ENCODE measurements around the gene FGF8. TPM values are rescaled to one million over a fixed set of nuclear protein-coding genes. Genes with fewer than 3 reads are reported as not detected.

The FGF8 gene
- polyA plus RNA-seq, 3 donors = not detected

DNA sequence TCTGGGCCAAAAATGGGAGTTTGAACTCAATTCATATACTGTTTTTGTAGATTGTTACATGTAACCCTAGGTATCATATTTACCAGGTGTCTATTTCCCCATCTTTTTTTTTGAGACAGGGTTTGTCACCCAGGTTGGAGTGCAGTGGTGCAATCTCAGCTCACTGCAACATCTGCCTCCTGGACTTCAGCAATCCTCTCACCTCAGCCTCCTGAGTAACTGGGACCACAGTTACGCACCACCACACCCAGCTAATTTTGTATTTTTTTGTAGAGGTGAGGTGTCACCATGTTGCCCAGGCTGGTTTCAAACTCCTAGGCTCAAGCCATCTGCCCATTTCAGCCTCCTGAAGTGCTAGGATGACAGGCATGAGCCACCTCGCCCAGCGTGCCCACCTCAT, 52.7 kb downstream of the FGF8 start:
- no peak for DNase-seq
- WGBS (ENCODE audit: insufficient coverage) = 100% methylated on average over 2 of the region's 3 CpGs
- Mint-ChIP-seq H3K27ac (no peak overlapping the region), H3K36me3 (no peaks in the 10 kb centered on the region), H3K4me3 (no peak overlapping the region), H3K4me1 (no peaks in the 10 kb centered on the region), H3K27me3 (ENCODE audit: low read depth in 3 of 3) (peaks cover 9 to 26% (median 13%) of the 10 kb centered on the region in 3 donors), H3K9me3 (peaks cover 0 to 5% (median 0%) of the 10 kb centered on the region in 7 donors)
- peaks cover 0 to 7% of the 10 kb centered on the region in 2 donors for H3K27me3 ChIP-seq (ENCODE audit: control insufficient read depth in 2 of 2, insufficient read depth in 2 of 2, low read length in 2 of 2)
- no peak overlapping the region for H2AFZ ChIP-seq (ENCODE audit: insufficient read depth, low read depth, low read length, poor library complexity, severe bottlenecking)
- intact Hi-C loops (cut with micrococcal nuclease) = no loop called here
- no peaks in the 10 kb centered on the region for H3K9me3 ChIP-seq (replicated peaks in 1 of 2; ENCODE audit: control insufficient read depth in 1 of 2, insufficient read depth in 1 of 2, low read length in 2 of 2)
- H3K27ac ChIP-seq (ENCODE audit: low read depth in 1 of 2, low read length in 2 of 2) = no peak overlapping the region
- H4K20me1 ChIP-seq (ENCODE audit: insufficient read depth, low read length) = no peaks in the 10 kb centered on the region
- H3K4me2 ChIP-seq (replicated peaks; ENCODE audit: extremely low read depth, low read length, poor library complexity, severe bottlenecking) = no peak overlapping the region
- no peak overlapping the region for H3K9ac ChIP-seq (ENCODE audit: insufficient read depth, low read length, poor library complexity, severe bottlenecking)
- H3K4me1 ChIP-seq (ENCODE audit: control insufficient read depth in 1 of 2, insufficient read depth in 2 of 2, low read length in 2 of 2) = no peaks in the 10 kb centered on the region
- no peaks in the 10 kb centered on the region for H3K79me2 ChIP-seq (ENCODE audit: insufficient read depth, low read length)
- H3K4me3 ChIP-seq (replicated peaks in 1 of 3; ENCODE audit: low read depth in 2 of 3, low read length in 3 of 3) = no peak overlapping the region
- H3K36me3 ChIP-seq (replicated peaks in 1 of 2; ENCODE audit: control insufficient read depth in 1 of 2, insufficient read depth in 2 of 2, low read length in 2 of 2) = no peaks in the 10 kb centered on the region
- TF ChIP-seq, protein P1, sequence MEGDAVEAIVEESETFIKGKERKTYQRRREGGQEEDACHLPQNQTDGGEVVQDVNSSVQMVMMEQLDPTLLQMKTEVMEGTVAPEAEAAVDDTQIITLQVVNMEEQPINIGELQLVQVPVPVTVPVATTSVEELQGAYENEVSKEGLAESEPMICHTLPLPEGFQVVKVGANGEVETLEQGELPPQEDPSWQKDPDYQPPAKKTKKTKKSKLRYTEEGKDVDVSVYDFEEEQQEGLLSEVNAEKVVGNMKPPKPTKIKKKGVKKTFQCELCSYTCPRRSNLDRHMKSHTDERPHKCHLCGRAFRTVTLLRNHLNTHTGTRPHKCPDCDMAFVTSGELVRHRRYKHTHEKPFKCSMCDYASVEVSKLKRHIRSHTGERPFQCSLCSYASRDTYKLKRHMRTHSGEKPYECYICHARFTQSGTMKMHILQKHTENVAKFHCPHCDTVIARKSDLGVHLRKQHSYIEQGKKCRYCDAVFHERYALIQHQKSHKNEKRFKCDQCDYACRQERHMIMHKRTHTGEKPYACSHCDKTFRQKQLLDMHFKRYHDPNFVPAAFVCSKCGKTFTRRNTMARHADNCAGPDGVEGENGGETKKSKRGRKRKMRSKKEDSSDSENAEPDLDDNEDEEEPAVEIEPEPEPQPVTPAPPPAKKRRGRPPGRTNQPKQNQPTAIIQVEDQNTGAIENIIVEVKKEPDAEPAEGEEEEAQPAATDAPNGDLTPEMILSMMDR (IDR thresholded peaks at IDR 0.05) = no peak

DNA sequence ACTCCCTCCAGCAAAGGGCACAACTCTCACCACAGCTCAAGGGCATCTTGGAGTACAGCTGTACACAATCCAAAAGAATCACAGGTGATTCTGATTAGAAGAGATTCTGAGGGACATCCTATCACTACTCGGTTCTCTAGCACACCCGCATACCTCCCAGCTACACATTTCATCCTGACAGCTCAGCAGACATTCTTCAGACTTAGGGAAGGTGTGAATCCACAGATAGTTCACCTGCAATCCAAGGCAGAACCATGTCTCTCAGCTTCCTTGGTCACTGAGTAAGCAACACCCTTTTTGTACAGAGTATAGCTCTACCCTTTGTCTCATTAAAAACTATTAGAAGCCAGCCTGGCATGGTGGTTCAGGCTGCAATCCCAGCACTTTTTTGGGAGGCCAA, 54.1 kb downstream of the FGF8 start:
- no peak for DNase-seq
- no peaks in the 10 kb centered on the region for H3K4me1 ChIP-seq (ENCODE audit: control insufficient read depth in 1 of 2, insufficient read depth in 2 of 2, low read length in 2 of 2)
- H2AFZ ChIP-seq (ENCODE audit: insufficient read depth, low read depth, low read length, poor library complexity, severe bottlenecking) = no peak overlapping the region
- TF ChIP-seq, protein P1 (IDR thresholded peaks at IDR 0.05) = no peak
- H3K4me2 ChIP-seq (replicated peaks; ENCODE audit: extremely low read depth, low read length, poor library complexity, severe bottlenecking) = no peak overlapping the region
- peaks cover 0 to 7% of the 10 kb centered on the region in 2 donors for H3K27me3 ChIP-seq (ENCODE audit: control insufficient read depth in 2 of 2, insufficient read depth in 2 of 2, low read length in 2 of 2)
- Mint-ChIP-seq H3K4me1 (peaks cover 2% of the 10 kb centered on the region), H3K4me3 (no peak overlapping the region), H3K9me3 (peaks cover 0 to 5% (median 0%) of the 10 kb centered on the region in 7 donors), H3K27me3 (ENCODE audit: low read depth in 3 of 3) (peaks cover 13 to 29% (median 13%) of the 10 kb centered on the region in 3 donors), H3K36me3 (no peaks in the 10 kb centered on the region), H3K27ac (no peak overlapping the region)
- H3K4me3 ChIP-seq (replicated peaks in 1 of 3; ENCODE audit: low read depth in 2 of 3, low read length in 3 of 3) = no peak overlapping the region
- no peak overlapping the region for H3K27ac ChIP-seq (ENCODE audit: low read depth in 1 of 2, low read length in 2 of 2)
- intact Hi-C loops (cut with micrococcal nuclease) = no loop called here
- no peak overlapping the region for H3K9ac ChIP-seq (ENCODE audit: insufficient read depth, low read length, poor library complexity, severe bottlenecking)
- no peaks in the 10 kb centered on the region for H3K9me3 ChIP-seq (replicated peaks in 1 of 2; ENCODE audit: control insufficient read depth in 1 of 2, insufficient read depth in 1 of 2, low read length in 2 of 2)
- 100% methylated on average over 1 of the region's 2 CpGs for WGBS (ENCODE audit: insufficient coverage)
- H3K79me2 ChIP-seq (ENCODE audit: insufficient read depth, low read length) = no peaks in the 10 kb centered on the region
- no peaks in the 10 kb centered on the region for H4K20me1 ChIP-seq (ENCODE audit: insufficient read depth, low read length)
- H3K36me3 ChIP-seq (replicated peaks in 1 of 2; ENCODE audit: control insufficient read depth in 1 of 2, insufficient read depth in 2 of 2, low read length in 2 of 2) = no peaks in the 10 kb centered on the region
